Keratinocyte (primary cell): ENCODE measurements around the gene GPM6B. TPM values are rescaled to one million over a fixed set of nuclear protein-coding genes. Genes with fewer than 3 reads are reported as not detected.

Source experiments
- DNase-seq: peaks from one replicate; pipeline ENCODE4 v3.0.0-alpha.2; 2011; ENCODE audit warnings: low read depth, missing footprints, low spot score
- FAIRE-seq: peaks from 2 replicates; lab custom pipeline; 2011; peaks lifted over from hg19 to GRCh38; lab: Jason Lieb, UNC
- H2AFZ ChIP-seq: 2 replicates; pipeline ENCODE4 v1.6.0; 2012; ENCODE audit warnings: low read length, control low read depth, inconsistent platforms; ENCODE audit not compliant: control insufficient read depth
- H3K27ac ChIP-seq: 2 replicates; pipeline ENCODE4 v1.5.1; 2011; ENCODE audit warnings: low read length; ENCODE audit not compliant: control insufficient read depth, insufficient read depth
- H3K27me3 ChIP-seq: 3 replicates; pipeline ENCODE4 v1.6.0; 2011; ENCODE audit warnings: low read length; ENCODE audit not compliant: control insufficient read depth, insufficient read depth; ENCODE audit errors: extremely low read depth
- H3K36me3 ChIP-seq, 2 experiments: 2 replicates in 1 of 2; 3 replicates in 1 of 2; pipeline ENCODE4 v1.5.1; 2011; ENCODE audit warnings: low read length in 2 of 2, mild to moderate bottlenecking in 1 of 2; ENCODE audit not compliant: control insufficient read depth in 2 of 2, insufficient read depth in 2 of 2; ENCODE audit errors: extremely low read depth in 1 of 2
- H3K4me1 ChIP-seq: 3 replicates; pipeline ENCODE4 v1.5.1; 2011; ENCODE audit warnings: low read length; ENCODE audit not compliant: control insufficient read depth, insufficient read depth; ENCODE audit errors: extremely low read depth
- H3K4me2 ChIP-seq: 3 replicates; pipeline ENCODE4 v1.6.0; 2011; ENCODE audit warnings: low read depth, low read length; ENCODE audit not compliant: control insufficient read depth, insufficient read depth; ENCODE audit errors: extremely low read depth
- H3K4me3 ChIP-seq, 3 experiments: fragments of 200-600 bp in 1 of 3; sonication (generic) in 1 of 3; 2 replicates in 2 of 3; 3 replicates in 1 of 3; pipeline ENCODE4 v1.5.1; 2011 to 2016; ENCODE audit warnings: low read length in 3 of 3, mild to moderate bottlenecking in 3 of 3, control low read depth in 2 of 3, inconsistent platforms in 1 of 3, low read depth in 1 of 3, mixed read lengths in 1 of 3, mixed run types in 1 of 3, moderate library complexity in 1 of 3; ENCODE audit not compliant: control insufficient read depth in 2 of 3, insufficient read depth in 2 of 3; ENCODE audit errors: extremely low read depth in 1 of 3
- H3K79me2 ChIP-seq: 2 replicates; pipeline ENCODE4 v1.6.0; 2012; ENCODE audit warnings: low read length; ENCODE audit not compliant: control insufficient read depth, insufficient read depth
- H3K9ac ChIP-seq: 3 replicates; pipeline ENCODE4 v1.6.0; 2011; ENCODE audit warnings: low read length; ENCODE audit not compliant: control insufficient read depth, insufficient read depth; ENCODE audit errors: extremely low read depth
- H3K9me1 ChIP-seq: 3 replicates; pipeline ENCODE4 v1.6.0; 2011; ENCODE audit warnings: low read length; ENCODE audit not compliant: control insufficient read depth, insufficient read depth; ENCODE audit errors: extremely low read depth
- H3K9me3 ChIP-seq: 2 replicates; pipeline ENCODE4 v1.5.1; 2012; ENCODE audit warnings: low read depth, low read length; ENCODE audit not compliant: control insufficient read depth
- H4K20me1 ChIP-seq: 3 replicates; pipeline ENCODE4 v1.6.0; 2011; ENCODE audit warnings: low read length; ENCODE audit not compliant: control insufficient read depth, insufficient read depth; ENCODE audit errors: extremely low read depth
- EZH2 ChIP-seq: IDR thresholded peaks from one replicate; pipeline ENCODE4 v1.6.1; 2012; ENCODE audit warnings: inconsistent platforms, mild to moderate bottlenecking, low read length, moderate library complexity
- dilution Hi-C: fragments of 300-500 bp; cut with MboI; formaldehyde crosslinking; loops from one replicate; pipeline ENCODE4 v1.7.0; 2020; ENCODE audit warnings: low sequenced_read_pairs; ENCODE audit not compliant: extremely low pct_ligation_motif_present
- polyA plus RNA-seq, 5 experiments: library from polyadenylated mRNA; depleted of rRNA in 3 of 5; stranded (reverse) in 3 of 5; stranded (forward) in 1 of 5; unstranded in 1 of 5; fragments of >200 nt; gene quantifications; 1 replicate in 1 of 5; 2 replicates in 3 of 5; 3 replicates in 1 of 5; pipeline versions ENCODE4 v1.2.1 to v1.2.3, GENCODE V29; 2011 to 2012; ENCODE audit warnings: missing spikeins in 2 of 5, low read depth in 1 of 5, low replicate concordance in 1 of 5
- TF ChIP-seq, protein P1 (sequence below), 3 experiments: IDR thresholded peaks in 1 of 3; conservative IDR thresholded peaks in 1 of 3; optimal IDR thresholded peaks in 1 of 3; 2 replicates in 2 of 3; 3 replicates in 1 of 3; pipeline versions ENCODE3 to v1.5.1; 2011; ENCODE audit warnings: low read length in 3 of 3, mild to moderate bottlenecking in 3 of 3, moderate library complexity in 2 of 3, control low read depth in 1 of 3, inconsistent platforms in 1 of 3; ENCODE audit not compliant: insufficient read depth in 2 of 3; ENCODE audit errors: extremely low read depth in 1 of 3

The GPM6B gene
- polyA plus RNA-seq, 1 donor (not counting 4 experiments of a cell fraction or from before 2014, with no cell fraction given): 0.26 TPM

DNA sequence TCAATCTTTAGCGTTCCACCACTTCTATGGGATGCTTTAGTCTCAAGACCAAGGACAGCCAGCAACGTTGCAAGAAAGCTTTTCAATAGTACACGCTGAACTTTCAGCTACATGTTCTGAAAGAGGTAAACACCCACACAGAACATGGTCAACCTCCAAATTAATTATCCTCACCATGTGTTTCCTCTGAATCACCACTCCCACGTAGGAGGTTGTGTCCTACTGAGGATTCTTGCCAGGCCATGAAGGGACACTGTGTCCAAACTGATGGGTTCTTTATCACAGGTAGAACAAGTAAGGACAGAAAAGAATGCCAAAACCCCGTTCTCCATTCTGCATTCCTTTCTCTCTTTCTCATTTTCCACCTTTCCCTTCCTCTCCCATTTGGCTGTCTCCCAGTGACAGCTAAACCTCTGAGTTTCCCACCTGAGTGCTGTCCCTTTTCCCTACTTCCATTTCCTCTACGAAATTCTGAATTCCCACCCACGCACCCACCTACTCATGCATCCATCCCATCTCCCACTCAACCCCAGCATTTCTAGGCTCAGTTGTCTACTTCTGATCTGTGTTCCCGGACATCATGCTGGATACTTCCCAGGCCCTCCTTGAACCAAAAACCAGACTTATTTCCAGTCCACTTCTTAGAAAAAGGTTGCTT lies 29.0 kb upstream of the GPM6B start:
- Histone ChIP-seq H3K9me1 (no peaks in the 10 kb centered on the region), H3K79me2 (no peaks in the 10 kb centered on the region), H3K9me3 (no peaks in the 10 kb centered on the region), H3K36me3 (no peaks in the 10 kb centered on the region), H3K4me2 (no peak overlapping the region), H3K9ac (no peak overlapping the region), H3K4me3 (no peak overlapping the region), H3K27me3 (peaks cover 5% of the 10 kb centered on the region), H2AFZ (no peak overlapping the region), H3K27ac (no peak overlapping the region), H3K4me1 (no peaks in the 10 kb centered on the region), H4K20me1 (no peaks in the 10 kb centered on the region)
- DNase-seq: no peak
- dilution Hi-C loops: no loop called here
- no peak for TF ChIP-seq EZH2
- TF ChIP-seq, protein P1, sequence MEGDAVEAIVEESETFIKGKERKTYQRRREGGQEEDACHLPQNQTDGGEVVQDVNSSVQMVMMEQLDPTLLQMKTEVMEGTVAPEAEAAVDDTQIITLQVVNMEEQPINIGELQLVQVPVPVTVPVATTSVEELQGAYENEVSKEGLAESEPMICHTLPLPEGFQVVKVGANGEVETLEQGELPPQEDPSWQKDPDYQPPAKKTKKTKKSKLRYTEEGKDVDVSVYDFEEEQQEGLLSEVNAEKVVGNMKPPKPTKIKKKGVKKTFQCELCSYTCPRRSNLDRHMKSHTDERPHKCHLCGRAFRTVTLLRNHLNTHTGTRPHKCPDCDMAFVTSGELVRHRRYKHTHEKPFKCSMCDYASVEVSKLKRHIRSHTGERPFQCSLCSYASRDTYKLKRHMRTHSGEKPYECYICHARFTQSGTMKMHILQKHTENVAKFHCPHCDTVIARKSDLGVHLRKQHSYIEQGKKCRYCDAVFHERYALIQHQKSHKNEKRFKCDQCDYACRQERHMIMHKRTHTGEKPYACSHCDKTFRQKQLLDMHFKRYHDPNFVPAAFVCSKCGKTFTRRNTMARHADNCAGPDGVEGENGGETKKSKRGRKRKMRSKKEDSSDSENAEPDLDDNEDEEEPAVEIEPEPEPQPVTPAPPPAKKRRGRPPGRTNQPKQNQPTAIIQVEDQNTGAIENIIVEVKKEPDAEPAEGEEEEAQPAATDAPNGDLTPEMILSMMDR (optimal IDR thresholded peaks at IDR 0.05 in 1 of 3, IDR thresholded peaks at IDR 0.05 in 1 of 3, conservative IDR thresholded peaks at IDR 0.05 in 1 of 3; ENCODE audit: extremely low read depth in 1 of 3, insufficient read depth in 2 of 3, low read length in 3 of 3): no peak
- no peak for FAIRE-seq

DNA sequence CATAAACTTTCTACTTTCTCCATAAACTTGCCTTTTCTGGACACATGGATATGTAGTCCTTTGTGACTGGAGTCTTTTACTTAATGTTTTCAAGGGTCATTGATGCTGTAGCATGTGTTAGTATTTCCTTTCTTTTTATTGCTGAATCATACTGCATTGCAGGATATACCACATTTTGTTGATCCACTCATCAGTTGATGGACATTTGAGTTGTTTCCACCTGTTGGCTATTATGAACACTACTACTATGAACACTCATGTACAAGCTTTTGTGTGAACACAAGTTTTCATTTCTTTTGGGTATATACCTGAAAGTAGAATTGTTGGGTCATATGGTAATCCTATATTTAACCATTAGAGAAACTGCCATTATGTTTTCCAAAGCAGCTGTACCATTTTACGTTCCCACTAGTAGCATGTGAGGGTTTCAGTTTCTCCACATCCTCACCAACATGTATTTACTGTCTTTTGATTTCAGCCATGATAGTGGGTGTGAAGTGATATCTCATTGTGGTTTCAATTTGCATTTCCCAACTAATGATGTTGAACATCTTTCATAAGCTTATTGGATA lies 26.3 kb upstream of the GPM6B start:
- no peaks in the 10 kb centered on the region for H4K20me1 ChIP-seq
- no peak overlapping the region for H3K9ac ChIP-seq
- no peak overlapping the region for H3K4me3 ChIP-seq
- H3K79me2 ChIP-seq: no peaks in the 10 kb centered on the region
- DNase-seq (no peak), FAIRE-seq (no peak)
- TF ChIP-seq, protein P1 (optimal IDR thresholded peaks at IDR 0.05 in 1 of 3, IDR thresholded peaks at IDR 0.05 in 1 of 3, conservative IDR thresholded peaks at IDR 0.05 in 1 of 3; ENCODE audit: extremely low read depth in 1 of 3, insufficient read depth in 2 of 3, low read length in 3 of 3): no peak
- no peak for TF ChIP-seq EZH2
- no peaks in the 10 kb centered on the region for H3K36me3 ChIP-seq
- H3K4me2 ChIP-seq: no peak overlapping the region
- H3K4me1 ChIP-seq: no peaks in the 10 kb centered on the region
- H3K27me3 ChIP-seq: peaks cover 9% of the 10 kb centered on the region
- H2AFZ ChIP-seq: no peak overlapping the region
- H3K9me3 ChIP-seq: no peaks in the 10 kb centered on the region
- no peaks in the 10 kb centered on the region for H3K9me1 ChIP-seq
- H3K27ac ChIP-seq: no peak overlapping the region
- dilution Hi-C loops: no loop called here
